Hepatocyte (in vitro differentiated cells): ENCODE results near the gene FN3K. TPM values are rescaled to one million over a fixed set of nuclear protein-coding genes. Genes with fewer than 3 reads are reported as not detected.
"Not testable (repeated sequence)": the region's sequence is repeated elsewhere in the genome, so short reads cannot be mapped to it uniquely, and the experiment has no call there.

Experiments used
- DNase-seq: peaks from one replicate; pipeline ENCODE4 v3.0.0-alpha.2; 2016; ENCODE audit warnings: low spot score
- H2AFZ ChIP-seq: fragments of 200-600 bp; sonication (generic); 2 replicates; pipeline ENCODE4 v1.6.0; 2016; ENCODE audit warnings: antibody characterized with exemption, mild to moderate bottlenecking
- H3K27ac ChIP-seq: fragments of 200-600 bp; sonication (generic); 2 replicates; pipeline ENCODE4 v1.5.1; 2016; ENCODE audit warnings: mild to moderate bottlenecking
- H3K27me3 ChIP-seq: fragments of 200-600 bp; sonication (generic); 2 replicates; pipeline ENCODE4 v1.6.1; 2016
- H3K36me3 ChIP-seq: fragments of 200-600 bp; sonication (generic); replicated peaks from 2 replicates; pipeline ENCODE4 v1.5.1; 2016; ENCODE audit warnings: low read depth; ENCODE audit not compliant: insufficient read depth
- H3K4me1 ChIP-seq: fragments of 200-600 bp; sonication (generic); 2 replicates; pipeline ENCODE4 v1.5.1; 2016; ENCODE audit warnings: mild to moderate bottlenecking, moderate library complexity; ENCODE audit not compliant: insufficient read depth
- H3K4me2 ChIP-seq: fragments of 200-600 bp; sonication (generic); 2 replicates; pipeline ENCODE4 v1.6.0; 2016
- H3K4me3 ChIP-seq: fragments of 200-600 bp; sonication (generic); 2 replicates; pipeline ENCODE4 v1.5.1; 2016; ENCODE audit warnings: mild to moderate bottlenecking
- H3K79me2 ChIP-seq: fragments of 200-600 bp; sonication (generic); 2 replicates; pipeline ENCODE4 v1.6.0; 2017; ENCODE audit warnings: mild to moderate bottlenecking
- H3K9me2 ChIP-seq: fragments of 200-600 bp; sonication (generic); replicated peaks from 2 replicates; pipeline ENCODE4 v1.6.0; 2017; ENCODE audit warnings: mild to moderate bottlenecking; ENCODE audit not compliant: insufficient read depth
- H3K9me3 ChIP-seq: fragments of 200-600 bp; sonication (generic); 2 replicates; pipeline ENCODE4 v1.5.1; 2016; ENCODE audit warnings: low read depth, mild to moderate bottlenecking
- H4K20me1 ChIP-seq: fragments of 200-600 bp; sonication (generic); 2 replicates; pipeline ENCODE4 v1.6.0; 2016; ENCODE audit warnings: mild to moderate bottlenecking; ENCODE audit not compliant: insufficient read depth, poor library complexity, severe bottlenecking
- EZH2 ChIP-seq: fragments of 200-600 bp; sonication (generic); IDR thresholded peaks from 2 replicates; pipeline ENCODE4 v1.6.1; 2016; ENCODE audit warnings: antibody characterized with exemption, mild to moderate bottlenecking, borderline replicate concordance
- EZH2phosphoT487 ChIP-seq: fragments of 200-600 bp; sonication (generic); IDR thresholded peaks from one replicate; pipeline ENCODE4 v1.6.1; 2018; ENCODE audit warnings: antibody characterized with exemption, mild to moderate bottlenecking, low read depth, moderate library complexity; ENCODE audit not compliant: unreplicated experiment, severe bottlenecking
- WGBS: methylation state at CpG from one replicate; pipeline ENCODE4 v1.1.6; 2016; ENCODE audit warnings: low lambda C conversion rate; ENCODE audit errors: missing lambda C conversion rate; 5-methylcytosine and 5-hydroxymethylcytosine counted together
- polyA plus RNA-seq: library from polyadenylated mRNA; unstranded; fragments of >200 nt; fragmentation: Nextera tagmentation; extraction: Ambion mirVana; gene quantifications from 2 replicates; pipeline ENCODE4 v1.2.1, GENCODE V29; 2016
- total RNA-seq: library from RNA; depleted of rRNA; stranded (reverse); fragments of >200 nt; gene quantifications from 2 replicates; pipeline ENCODE4 v1.2.3, GENCODE V29; 2014
- TF ChIP-seq, protein P1 (sequence below): fragments of 200-600 bp; sonication (generic); IDR thresholded peaks from 2 replicates; pipeline ENCODE4 v1.5.1; 2016; ENCODE audit warnings: antibody characterized with exemption, mild to moderate bottlenecking; ENCODE audit not compliant: poor library complexity

The FN3K gene
- total and polyA plus RNA-seq, 2 experiments from 2014 or later: 13.7 to 17.3 TPM

DNA sequence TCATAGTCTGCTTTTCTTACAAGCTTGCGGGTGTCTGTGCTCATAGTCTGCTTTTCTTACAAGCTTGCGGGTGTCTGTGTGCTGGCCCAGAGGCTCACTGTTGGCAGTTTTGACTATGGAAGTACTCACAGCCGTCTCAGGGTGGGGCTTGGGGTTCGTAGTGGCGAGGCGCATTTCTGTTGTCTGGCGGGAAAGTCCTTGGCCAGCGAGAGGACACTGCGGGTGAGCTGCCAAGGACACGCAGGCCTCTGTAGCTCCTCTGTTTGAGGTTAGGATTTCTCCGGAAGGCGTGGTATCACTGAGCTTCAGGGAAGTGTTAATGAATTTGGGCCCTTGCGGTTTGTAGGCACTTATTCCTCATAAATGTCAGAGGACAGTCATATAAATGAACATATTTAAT, 30.0 kb downstream of the FN3K start:
- no peak for TF ChIP-seq EZH2phosphoT487
- TF ChIP-seq, protein P1, sequence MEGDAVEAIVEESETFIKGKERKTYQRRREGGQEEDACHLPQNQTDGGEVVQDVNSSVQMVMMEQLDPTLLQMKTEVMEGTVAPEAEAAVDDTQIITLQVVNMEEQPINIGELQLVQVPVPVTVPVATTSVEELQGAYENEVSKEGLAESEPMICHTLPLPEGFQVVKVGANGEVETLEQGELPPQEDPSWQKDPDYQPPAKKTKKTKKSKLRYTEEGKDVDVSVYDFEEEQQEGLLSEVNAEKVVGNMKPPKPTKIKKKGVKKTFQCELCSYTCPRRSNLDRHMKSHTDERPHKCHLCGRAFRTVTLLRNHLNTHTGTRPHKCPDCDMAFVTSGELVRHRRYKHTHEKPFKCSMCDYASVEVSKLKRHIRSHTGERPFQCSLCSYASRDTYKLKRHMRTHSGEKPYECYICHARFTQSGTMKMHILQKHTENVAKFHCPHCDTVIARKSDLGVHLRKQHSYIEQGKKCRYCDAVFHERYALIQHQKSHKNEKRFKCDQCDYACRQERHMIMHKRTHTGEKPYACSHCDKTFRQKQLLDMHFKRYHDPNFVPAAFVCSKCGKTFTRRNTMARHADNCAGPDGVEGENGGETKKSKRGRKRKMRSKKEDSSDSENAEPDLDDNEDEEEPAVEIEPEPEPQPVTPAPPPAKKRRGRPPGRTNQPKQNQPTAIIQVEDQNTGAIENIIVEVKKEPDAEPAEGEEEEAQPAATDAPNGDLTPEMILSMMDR: no peak
- TF ChIP-seq EZH2: no peak
- Histone ChIP-seq H3K27ac (no peak overlapping the region), H3K4me2 (no peak overlapping the region), H4K20me1 (no peaks in the 10 kb centered on the region), H3K4me1 (no peaks in the 10 kb centered on the region), H3K9me3 (no peaks in the 10 kb centered on the region), H2AFZ (no peak overlapping the region), H3K9me2 (no peaks in the 10 kb centered on the region), H3K36me3 (no peaks in the 10 kb centered on the region), H3K79me2 (peaks cover 7% of the 10 kb centered on the region), H3K27me3 (no peaks in the 10 kb centered on the region), H3K4me3 (no peak overlapping the region)
- 92% methylated on average over 13 of the region's 13 CpGs for WGBS
- no peak for DNase-seq

DNA sequence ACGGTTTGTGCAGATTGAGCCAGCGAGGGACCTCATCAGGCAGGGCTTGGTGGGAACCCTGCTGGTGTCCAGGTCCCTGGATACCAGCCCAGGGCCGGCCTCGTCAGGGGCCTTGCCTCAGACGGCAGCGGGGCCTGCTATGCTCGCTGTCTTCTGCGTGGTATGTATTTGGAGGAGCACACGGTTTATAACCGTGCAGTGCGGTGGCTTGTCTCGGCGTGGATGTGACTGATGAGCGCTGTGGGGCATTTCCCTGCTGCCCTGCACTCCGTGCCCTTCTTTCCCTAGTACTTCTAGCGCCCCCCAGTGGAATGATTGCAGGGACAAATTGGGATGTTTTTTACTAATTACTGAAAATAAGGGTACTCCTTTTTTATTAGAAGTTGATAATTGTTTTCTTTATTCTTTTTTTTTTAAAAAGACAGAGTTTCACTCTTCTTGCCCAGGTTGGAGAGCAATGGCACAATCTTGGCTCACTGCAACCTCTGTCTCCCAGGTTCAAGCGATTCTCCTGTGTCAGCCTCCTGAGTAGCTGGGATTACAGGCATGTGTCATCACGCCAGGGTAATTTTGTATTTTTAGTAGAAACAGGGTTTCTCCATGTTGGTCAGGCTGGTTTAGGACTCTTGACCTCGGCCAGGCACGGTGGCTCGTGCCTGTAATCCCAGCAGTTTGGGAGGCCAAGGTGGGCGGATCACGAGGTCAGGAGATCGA, 31.8 kb downstream of the FN3K start:
- Histone ChIP-seq H3K79me2 (peaks cover 5% of the 10 kb centered on the region), H3K4me3 (no peak overlapping the region), H3K27ac (no peak overlapping the region), H3K27me3 (no peaks in the 10 kb centered on the region), H3K9me2 (no peaks in the 10 kb centered on the region), H2AFZ (no peak overlapping the region), H3K4me2 (no peak overlapping the region), H3K36me3 (no peaks in the 10 kb centered on the region), H3K9me3 (no peaks in the 10 kb centered on the region), H3K4me1 (no peaks in the 10 kb centered on the region), H4K20me1 (no peaks in the 10 kb centered on the region)
- WGBS: 80% methylated on average over 22 of the region's 24 CpGs
- TF ChIP-seq EZH2phosphoT487 (no peak), EZH2 (no peak)
- TF ChIP-seq, protein P1: peak; percentile 61
- DNase-seq: peak; percentile 71

DNA sequence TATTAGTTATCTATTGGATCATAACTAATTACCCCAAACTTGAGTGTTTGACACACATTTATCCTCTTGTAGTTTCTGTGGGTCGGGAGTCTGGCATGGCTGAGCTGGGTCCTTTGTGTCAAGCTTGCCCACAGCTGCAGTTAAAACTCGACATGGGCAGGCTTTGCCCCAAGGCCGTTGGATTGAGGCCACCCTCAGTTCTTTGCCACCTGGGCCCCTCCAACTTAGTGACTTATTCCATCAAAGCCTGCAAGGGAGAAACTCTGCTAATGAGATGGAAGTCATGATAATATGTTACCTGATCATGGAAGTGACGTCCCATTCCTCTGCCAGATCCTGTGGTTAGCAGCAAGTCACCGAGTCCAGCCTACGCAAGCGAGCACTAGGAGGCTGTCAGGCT, 33.6 kb downstream of the FN3K start:
- H3K4me3 ChIP-seq: no peak overlapping the region
- H3K27ac ChIP-seq: no peak overlapping the region
- H3K9me2 ChIP-seq: no peaks in the 10 kb centered on the region
- H3K4me2 ChIP-seq: no peak overlapping the region
- no peaks in the 10 kb centered on the region for H3K79me2 ChIP-seq
- H3K27me3 ChIP-seq: no peaks in the 10 kb centered on the region
- TF ChIP-seq EZH2phosphoT487: no peak
- TF ChIP-seq, protein P1: no peak
- no peak for TF ChIP-seq EZH2
- 90% methylated on average over 7 of the region's 7 CpGs for WGBS
- no peak for DNase-seq
- H3K4me1 ChIP-seq: no peaks in the 10 kb centered on the region
- no peak overlapping the region for H2AFZ ChIP-seq
- H3K36me3 ChIP-seq: no peaks in the 10 kb centered on the region
- no peaks in the 10 kb centered on the region for H3K9me3 ChIP-seq
- H4K20me1 ChIP-seq: no peaks in the 10 kb centered on the region

DNA sequence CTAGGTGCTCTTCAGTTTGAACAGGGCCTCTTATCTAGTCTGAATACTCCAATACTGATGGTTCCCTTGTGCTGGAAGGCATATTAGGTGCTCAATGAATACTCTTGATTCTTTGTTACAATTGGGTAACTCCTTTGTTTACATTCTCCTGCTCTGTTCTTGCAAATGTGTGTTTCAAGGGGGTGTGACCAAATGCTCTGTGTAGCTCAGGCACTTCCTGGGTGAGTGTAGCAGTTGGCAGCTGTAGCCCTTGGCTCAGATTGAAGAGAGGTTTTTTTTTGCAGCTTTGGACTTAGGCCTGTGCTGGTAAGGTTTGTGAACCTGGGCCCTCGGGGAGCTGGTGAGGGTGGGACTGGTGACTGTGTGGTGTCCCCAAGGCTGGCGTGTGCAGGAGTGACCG, 36.6 kb downstream of the FN3K start:
- 88% methylated on average over 3 of the region's 3 CpGs for WGBS
- Histone ChIP-seq H3K9me3 (no peaks in the 10 kb centered on the region), H3K9me2 (no peaks in the 10 kb centered on the region), H4K20me1 (no peaks in the 10 kb centered on the region), H2AFZ (no peak overlapping the region), H3K4me2 (no peak overlapping the region), H3K4me3 (no peak overlapping the region), H3K27ac (no peak overlapping the region), H3K36me3 (no peaks in the 10 kb centered on the region), H3K79me2 (no peaks in the 10 kb centered on the region), H3K27me3 (no peaks in the 10 kb centered on the region), H3K4me1 (peaks cover 2% of the 10 kb centered on the region)
- DNase-seq: no peak
- no peak for TF ChIP-seq EZH2phosphoT487
- TF ChIP-seq, protein P1: no peak
- no peak for TF ChIP-seq EZH2

DNA sequence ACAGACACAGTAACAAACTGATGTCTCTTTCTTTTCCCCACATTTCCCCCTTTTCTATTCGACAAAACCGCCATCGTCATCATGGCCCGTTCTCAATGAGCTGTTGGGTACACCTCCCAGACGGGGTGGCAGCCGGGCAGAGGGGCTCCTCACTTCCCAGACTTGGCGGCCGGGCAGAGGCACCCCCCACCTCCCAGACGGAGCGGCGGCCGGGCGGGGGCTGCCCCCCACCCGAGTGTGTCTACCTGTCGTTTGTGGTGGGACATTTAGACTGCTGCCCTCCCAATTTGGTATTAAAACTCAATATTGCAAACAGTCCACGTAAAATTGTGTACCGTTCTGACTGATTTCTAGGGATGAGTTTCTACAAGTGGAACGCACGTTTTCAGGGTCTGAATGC, 39.0 kb downstream of the FN3K start:
- 93% methylated on average over 19 of the region's 19 CpGs for WGBS
- not testable (repeated sequence) for H4K20me1 ChIP-seq, H3K9me2 ChIP-seq, H3K4me1 ChIP-seq, H3K79me2 ChIP-seq, H3K27ac ChIP-seq, H3K27me3 ChIP-seq, H3K36me3 ChIP-seq, H3K4me3 ChIP-seq, DNase-seq, H3K9me3 ChIP-seq, H2AFZ ChIP-seq, H3K4me2 ChIP-seq
